NCI-H146 (cell line): ENCODE data around the gene TREH.
"Not testable (repeated sequence)": the region's sequence is repeated elsewhere in the genome, so short reads cannot be mapped to it uniquely, and the experiment has no call there.

Source experiments
- DNase-seq: peaks from one replicate; lab custom pipeline; 2025; lab: John Stamatoyannopoulos, UW

The TREH gene

GRCh38 chr11:118696673-118697226, 17.3 kb upstream of the TREH start:
- no peak for DNase-seq

- no peak for DNase-seq
Measured at GRCh38 chr11:118694771-118695170, 15.3 kb upstream of the TREH start.

GRCh38 chr11:118694185-118694584, 14.7 kb upstream of the TREH start:
- DNase-seq: no peak

GRCh38 chr11:118691926-118692830, 12.7 kb upstream of the TREH start:
- no peak for DNase-seq

GRCh38 chr11:118690553-118691304, 11.3 kb upstream of the TREH start:
- no peak for DNase-seq

GRCh38 chr11:118689852-118690552, 10.6 kb upstream of the TREH start:
- DNase-seq: peak; percentile 92

GRCh38 chr11:118689503-118689851, 10.0 kb upstream of the TREH start:
- no peak for DNase-seq

- DNase-seq: no peak
Measured at GRCh38 chr11:118688851-118689502, 9.5 kb upstream of the TREH start.

GRCh38 chr11:118688339-118688738, 8.9 kb upstream of the TREH start:
- not testable (repeated sequence) for DNase-seq

GRCh38 chr11:118687906-118688305, 8.5 kb upstream of the TREH start:
- DNase-seq: no peak

GRCh38 chr11:118684187-118684586, 4.7 kb upstream of the TREH start:
- DNase-seq: no peak

GRCh38 chr11:118682939-118683338, 3.5 kb upstream of the TREH start:
- DNase-seq: not testable (repeated sequence)

GRCh38 chr11:118682372-118682771, 2.9 kb upstream of the TREH start:
- no peak for DNase-seq

GRCh38 chr11:118678908-118679307, 542 bp downstream of the TREH start:
- peak; percentile 45 for DNase-seq

GRCh38 chr11:118677977-118678376, 1.5 kb downstream of the TREH start:
- DNase-seq: no peak

- no peak for DNase-seq
Measured at GRCh38 chr11:118674082-118674435, 5.4 kb downstream of the TREH start.

- no peak for DNase-seq
Measured at GRCh38 chr11:118673361-118674081, 5.9 kb downstream of the TREH start.

GRCh38 chr11:118672846-118673245, 6.6 kb downstream of the TREH start:
- no peak for DNase-seq

GRCh38 chr11:118671254-118671653, 8.2 kb downstream of the TREH start:
- DNase-seq: no peak

GRCh38 chr11:118670063-118670462, 9.4 kb downstream of the TREH start:
- DNase-seq: no peak

GRCh38 chr11:118666371-118666770, 13.1 kb downstream of the TREH start:
- no peak for DNase-seq
